Gastroesophageal sphincter (tissue), 4 donors: ENCODE data around the gene MAP4K2. TPM values are rescaled to one million over a fixed set of nuclear protein-coding genes. Genes with fewer than 3 reads are reported as not detected.
"Not testable (repeated sequence)": the region's sequence is repeated elsewhere in the genome, so short reads cannot be mapped to it uniquely, and the experiment has no call there.

Experiments used
- ATAC-seq: fragments of 150-250 bp; one replicate; pipeline ENCODE4 v1.9.1; 2016; ENCODE audit warnings: mild to moderate bottlenecking, moderate library complexity
- H3K27ac ChIP-seq, 4 donors: fragments of 200-600 bp; sonication (generic) in 3 of 4; 1 replicate in 3 of 4; 2 replicates in 1 of 4; pipeline ENCODE4 v1.5.1; 2016 to 2019
- H3K27me3 ChIP-seq: fragments of 200-600 bp; sonication (generic); one replicate; pipeline ENCODE4 v1.5.1; 2019
- H3K36me3 ChIP-seq, 2 donors: fragments of 200-600 bp; sonication (generic); one replicate each; pipeline ENCODE4 v1.5.1; 2019; ENCODE audit warnings: control low read depth in 1 of 2
- H3K4me1 ChIP-seq, 3 donors: fragments of 200-600 bp; sonication (generic); 1 replicate in 2 of 3; 2 replicates in 1 of 3; pipeline ENCODE4 v1.5.1; 2016 to 2019; ENCODE audit warnings: control low read depth in 2 of 3
- H3K4me3 ChIP-seq, 2 donors: fragments of 200-600 bp; sonication (generic); one replicate each; pipeline ENCODE4 v1.5.1; 2019; ENCODE audit warnings: mild to moderate bottlenecking in 1 of 2, moderate library complexity in 1 of 2
- H3K9me3 ChIP-seq, 3 donors: fragments of 200-600 bp; sonication (generic); one replicate each; pipeline ENCODE4 v1.5.1; 2017 to 2019; ENCODE audit warnings: control low read depth in 2 of 3
- CTCF ChIP-seq, 4 experiments: fragments of 200-600 bp in 2 of 4; fragments of 450-650 bp in 2 of 4; sonication (generic) in 1 of 4; IDR thresholded peaks; one replicate each; pipeline ENCODE4 v1.5.1; 2017 to 2019; ENCODE audit warnings: antibody characterized with exemption in 4 of 4, mild to moderate bottlenecking in 2 of 4, moderate library complexity in 2 of 4
- EP300 ChIP-seq: sonication (generic); formaldehyde crosslinking; IDR thresholded peaks from one replicate; pipeline ENCODE4 v1.6.1; 2017; ENCODE audit warnings: antibody characterized with exemption, mild to moderate bottlenecking
- POLR2A ChIP-seq, 2 donors: fragments of 450-650 bp; IDR thresholded peaks; one replicate each; pipeline ENCODE4 v1.6.1; 2017; ENCODE audit warnings: antibody characterized with exemption in 2 of 2, mild to moderate bottlenecking in 2 of 2, moderate library complexity in 1 of 2
- POLR2AphosphoS5 ChIP-seq: sonication (generic); formaldehyde crosslinking; IDR thresholded peaks from one replicate; pipeline ENCODE4 v1.6.1; 2017; ENCODE audit warnings: antibody characterized with exemption
- WGBS, 2 donors: methylation state at CpG; one replicate each; pipeline ENCODE4 v1.1.5; 2018; ENCODE audit warnings: low coverage in 1 of 2; 5-methylcytosine and 5-hydroxymethylcytosine counted together
- total RNA-seq, 4 donors: library from RNA; depleted of rRNA; stranded (reverse); fragments of >200 nt; gene quantifications; one replicate each; pipeline ENCODE4 v1.1.0, GENCODE V29; 2016

Gene MAP4K2
- total RNA-seq, 4 donors from 2014 or later: 17.6 to 24.0 (median 19.6) TPM

DNA sequence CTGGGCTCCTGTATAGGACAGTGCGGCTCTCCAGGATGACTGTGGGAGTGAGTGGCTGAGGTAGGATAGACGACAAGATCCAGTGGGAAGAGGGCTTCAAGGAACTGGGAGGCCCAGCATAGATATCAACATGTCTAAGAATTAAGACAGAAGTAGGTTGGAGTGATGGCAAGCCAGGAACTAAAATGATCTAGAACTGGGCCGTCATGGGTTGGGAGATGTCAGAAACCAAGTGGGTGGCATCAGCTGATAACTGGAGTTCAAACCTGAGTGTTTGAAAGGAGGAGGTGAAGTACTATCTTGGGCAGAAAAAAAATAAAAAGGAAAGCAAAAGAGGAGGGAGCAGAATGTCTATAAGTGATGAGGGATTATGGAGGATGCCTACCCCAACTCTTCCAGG lies 14.5 kb upstream of the MAP4K2 start:
- Histone ChIP-seq H3K4me3 (no peak overlapping the region), H3K27ac (no peak overlapping the region), H3K36me3 (no peaks in the 10 kb centered on the region), H3K4me1 (no peaks in the 10 kb centered on the region), H3K9me3 (no peaks in the 10 kb centered on the region), H3K27me3 (no peaks in the 10 kb centered on the region)
- WGBS, 2 donors: 64 to 90% methylated on average over 2 to 3 of the region's 3 CpGs
- ATAC-seq: no peak
- TF ChIP-seq POLR2AphosphoS5 (no peak), CTCF (IDR thresholded peaks at IDR 0.05) (no peak), POLR2A (IDR thresholded peaks at IDR 0.05) (no peak)

- H3K4me1 ChIP-seq, H3K27me3 ChIP-seq, H3K9me3 ChIP-seq, ATAC-seq, H3K4me3 ChIP-seq, H3K27ac ChIP-seq, H3K36me3 ChIP-seq: not testable (repeated sequence)
- 80% methylated on average over 5 of the region's 5 CpGs; no CpG with 5 or more reads in 1 of the 2 donors for WGBS, 2 donors
These were observed 12.4 kb upstream of the MAP4K2 start for GRCh38 chr11:64815433-64815832.

DNA sequence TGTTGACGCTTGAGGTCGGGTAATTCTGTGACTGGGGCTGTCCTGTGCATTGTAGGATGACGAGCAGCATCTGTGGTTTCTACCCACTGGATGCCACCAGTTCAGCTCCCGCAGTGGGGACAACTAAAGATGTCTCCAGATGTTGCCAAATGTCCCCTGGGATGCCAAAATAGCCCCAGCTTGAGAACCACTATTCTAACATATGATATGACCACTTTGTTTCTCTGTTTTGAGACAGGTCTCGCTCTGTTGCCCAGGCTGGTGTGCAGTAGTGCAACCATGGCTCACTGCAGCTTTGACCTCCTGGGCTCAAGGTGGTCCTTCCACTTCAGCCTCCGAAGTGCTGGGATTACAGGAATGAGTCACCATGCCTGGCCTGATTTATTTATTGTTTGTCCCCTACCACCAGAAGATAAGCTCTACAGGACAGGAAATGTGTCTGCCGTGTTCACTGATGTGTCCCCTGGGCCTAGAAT lies 11.7 kb upstream of the MAP4K2 start:
- H3K4me1 ChIP-seq: peaks cover 0 to 8% (median 2%) of the 10 kb centered on the region in 3 donors
- no peaks in the 10 kb centered on the region for H3K36me3 ChIP-seq
- TF ChIP-seq POLR2AphosphoS5 (no peak), EP300 (no peak), POLR2A (IDR thresholded peaks at IDR 0.05) (no peak), CTCF (IDR thresholded peaks at IDR 0.05) (no peak)
- H3K4me3 ChIP-seq: no peak overlapping the region
- 57 to 100% methylated on average over 1 to 7 of the region's 7 CpGs for WGBS, 2 donors
- H3K27me3 ChIP-seq: no peaks in the 10 kb centered on the region
- ATAC-seq: no peak
- no peaks in the 10 kb centered on the region for H3K9me3 ChIP-seq
- H3K27ac ChIP-seq: no peak overlapping the region

DNA sequence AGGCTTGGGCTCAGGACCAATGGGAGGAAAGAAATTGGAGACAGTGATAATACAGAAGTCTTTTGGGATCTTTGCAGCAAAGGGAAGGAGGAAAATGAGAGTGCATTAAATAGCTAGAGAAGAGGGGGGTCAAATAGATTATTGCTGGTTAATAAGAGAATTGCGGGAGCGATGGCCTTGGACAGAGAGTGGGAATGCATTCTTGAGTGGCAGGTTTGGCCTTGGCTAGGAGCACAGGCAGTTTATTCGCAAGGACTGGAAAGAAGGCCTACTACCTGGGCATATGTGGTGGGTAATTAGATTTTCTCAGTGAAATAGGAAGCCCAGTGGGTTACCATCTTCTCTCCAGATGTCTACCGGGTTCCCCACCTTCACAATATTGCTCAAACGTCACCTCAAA lies 10.8 kb upstream of the MAP4K2 start:
- H3K4me1 ChIP-seq: peaks cover 0 to 17% (median 10%) of the 10 kb centered on the region in 3 donors
- no peak for TF ChIP-seq POLR2A (IDR thresholded peaks at IDR 0.05)
- TF ChIP-seq CTCF (IDR thresholded peaks at IDR 0.05): no peak
- no peak for TF ChIP-seq EP300
- H3K27me3 ChIP-seq: no peaks in the 10 kb centered on the region
- no peaks in the 10 kb centered on the region for H3K36me3 ChIP-seq
- no peak overlapping the region for H3K27ac ChIP-seq
- 78 to 84% methylated on average over 5 of the region's 5 CpGs for WGBS, 2 donors
- H3K9me3 ChIP-seq: no peaks in the 10 kb centered on the region
- ATAC-seq: no peak
- H3K4me3 ChIP-seq: no peak overlapping the region

- Histone ChIP-seq H3K36me3 (peaks cover 0 to 24% of the 10 kb centered on the region in 2 donors), H3K9me3 (no peaks in the 10 kb centered on the region), H3K4me3 (peak overlapping the region; percentile 67 to 68), H3K27me3 (no peaks in the 10 kb centered on the region), H3K4me1 (peaks cover 0 to 30% (median 10%) of the 10 kb centered on the region in 3 donors), H3K27ac (peak overlapping the region in 3 of 4 donors; percentile 76 to 85 (median 83))
- 45 to 46% methylated on average over 16 to 17 of the region's 17 CpGs for WGBS, 2 donors
- no peak for TF ChIP-seq POLR2AphosphoS5
- no peak for TF ChIP-seq CTCF (IDR thresholded peaks at IDR 0.05)
- no peak for TF ChIP-seq EP300
- no peak for TF ChIP-seq POLR2A (IDR thresholded peaks at IDR 0.05)
- ATAC-seq: peak; percentile 20
These were observed 7.9 kb upstream of the MAP4K2 start for GRCh38 chr11:64810891-64811272.
